NB4 (cell line): ENCODE data around the gene LEMD3.

Experiments used
- CTCF ChIP-seq: IDR thresholded peaks from one replicate; pipeline ENCODE4 v1.5.1; 2012; ENCODE audit warnings: low read depth, low read length
- MAX ChIP-seq: IDR thresholded peaks from 2 replicates; pipeline ENCODE4 v1.6.1; 2011; ENCODE audit warnings: low read depth, low read length

- TF ChIP-seq CTCF (no peak), MAX (no peak)
Measured at GRCh38 chr12:65121956-65122469, 47.4 kb upstream of the LEMD3 start.
